Activated T-cell treated with anti-CD3 and anti-CD28 coated beads for 1 hour (primary cell): Measurements from ENCODE around the gene ABCB1.

Experiments
- DNase-seq: peaks from one replicate; pipeline ENCODE4 v3.0.0-alpha.2; 2020; ENCODE audit warnings: low read depth

Gene ABCB1

DNA sequence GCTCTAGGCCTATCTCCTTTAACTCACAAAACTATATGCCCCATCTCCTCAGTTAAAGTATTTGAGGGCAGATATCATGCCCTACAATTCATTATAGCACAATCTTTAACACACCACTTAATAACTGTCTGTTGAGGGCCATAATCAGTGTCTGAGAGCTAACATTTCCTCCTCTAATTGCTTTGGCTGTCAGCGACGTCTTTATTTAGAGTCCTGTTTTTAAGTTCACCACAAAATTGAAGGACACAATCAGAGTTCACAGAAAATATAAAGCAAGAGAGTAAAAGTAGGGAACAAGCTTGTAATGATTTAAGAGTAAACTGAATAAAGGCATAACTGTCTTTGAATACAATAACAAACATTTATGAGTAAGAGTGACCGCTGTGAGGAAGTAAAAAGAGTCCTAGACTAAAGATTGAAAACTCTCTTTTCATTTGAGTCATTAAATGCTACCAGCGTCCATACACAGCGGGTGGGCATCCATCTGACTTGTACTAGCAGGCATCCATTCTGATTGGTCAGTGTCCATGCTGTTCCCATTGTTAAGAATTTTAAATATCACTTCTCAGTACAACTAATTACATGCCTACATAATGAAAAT, 86.8 kb downstream of the ABCB1 start:
- DNase-seq = no peak

DNA sequence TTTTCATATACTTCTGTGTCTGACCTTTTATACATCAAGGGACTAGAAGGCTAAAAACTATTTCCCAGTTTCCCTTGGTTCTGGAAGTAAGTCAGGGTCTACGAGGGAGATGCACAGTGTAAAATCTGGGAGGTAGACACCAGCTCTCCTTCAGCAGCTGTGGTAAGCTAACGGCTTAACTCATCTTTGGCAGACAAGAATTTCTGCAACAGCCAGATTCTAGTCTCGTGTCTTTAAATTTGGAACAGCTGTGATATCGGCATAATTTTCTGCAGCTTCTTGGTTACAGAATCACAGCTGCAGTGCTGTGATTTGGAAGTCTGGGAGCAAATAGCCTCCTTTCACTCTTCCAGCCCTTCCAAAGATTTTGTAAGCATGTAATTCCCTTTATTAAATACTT, 87.8 kb downstream of the ABCB1 start:
- no peak for DNase-seq

DNA sequence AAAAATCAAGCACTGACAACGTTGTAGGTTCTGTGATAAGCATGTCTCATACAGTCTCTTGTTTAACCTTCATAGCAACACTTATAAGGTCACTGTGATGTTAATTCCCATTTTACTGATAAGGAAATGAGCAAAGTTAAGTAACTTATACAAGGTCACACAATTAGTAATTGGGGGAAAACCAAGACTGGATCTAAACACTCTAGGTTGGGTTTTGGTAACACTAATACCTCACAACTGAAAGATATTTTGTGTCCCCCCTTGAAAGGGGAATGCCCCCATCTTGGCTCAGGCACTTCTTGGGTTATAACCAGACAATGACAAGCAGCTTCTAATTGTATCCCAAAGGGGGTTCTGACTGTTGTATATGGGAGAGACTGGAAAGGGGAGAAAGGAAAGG, 89.2 kb downstream of the ABCB1 start:
- no peak for DNase-seq

DNA sequence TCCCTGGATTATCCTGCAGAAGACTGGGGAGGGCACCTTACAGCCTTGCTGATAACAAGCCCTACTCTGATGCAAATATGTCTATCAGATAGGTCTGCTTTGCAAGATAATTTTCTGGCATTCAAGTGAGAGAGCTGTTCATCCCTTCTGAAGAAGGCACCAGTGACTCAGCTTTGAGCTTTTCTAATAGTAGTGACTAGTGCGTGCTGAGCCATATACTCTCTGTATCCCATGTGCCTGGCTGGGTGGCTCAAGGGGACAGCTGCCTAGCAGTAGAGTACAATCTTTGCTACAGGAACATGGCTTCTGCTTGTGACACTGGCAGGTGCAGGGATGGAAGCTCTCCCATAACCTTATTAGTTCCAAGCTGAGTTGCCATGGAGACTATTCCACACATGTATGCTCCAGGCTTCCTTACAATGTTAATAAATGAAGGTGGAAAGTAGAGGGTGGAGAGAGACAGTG, 90.2 kb downstream of the ABCB1 start:
- DNase-seq = no peak

DNA sequence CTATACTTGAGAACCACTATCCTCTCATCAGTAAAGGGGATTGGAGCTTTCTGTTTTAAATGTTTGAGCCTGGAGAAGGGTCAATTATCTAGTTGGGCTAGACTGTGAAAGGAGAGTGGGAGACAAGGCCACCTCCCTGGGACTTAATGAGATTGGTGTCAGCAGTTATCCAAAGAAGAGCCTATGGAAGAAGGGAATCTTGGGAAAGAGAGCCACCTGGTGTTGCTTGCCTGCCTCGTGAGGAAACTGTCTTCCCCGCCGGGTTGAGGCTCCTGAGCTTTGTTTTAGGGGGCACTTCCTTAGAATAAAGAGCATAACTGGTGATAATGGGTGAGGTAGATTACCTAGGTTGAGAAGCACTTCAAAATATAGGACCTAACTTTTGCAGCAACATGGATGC, 93.2 kb downstream of the ABCB1 start:
- DNase-seq = no peak

DNA sequence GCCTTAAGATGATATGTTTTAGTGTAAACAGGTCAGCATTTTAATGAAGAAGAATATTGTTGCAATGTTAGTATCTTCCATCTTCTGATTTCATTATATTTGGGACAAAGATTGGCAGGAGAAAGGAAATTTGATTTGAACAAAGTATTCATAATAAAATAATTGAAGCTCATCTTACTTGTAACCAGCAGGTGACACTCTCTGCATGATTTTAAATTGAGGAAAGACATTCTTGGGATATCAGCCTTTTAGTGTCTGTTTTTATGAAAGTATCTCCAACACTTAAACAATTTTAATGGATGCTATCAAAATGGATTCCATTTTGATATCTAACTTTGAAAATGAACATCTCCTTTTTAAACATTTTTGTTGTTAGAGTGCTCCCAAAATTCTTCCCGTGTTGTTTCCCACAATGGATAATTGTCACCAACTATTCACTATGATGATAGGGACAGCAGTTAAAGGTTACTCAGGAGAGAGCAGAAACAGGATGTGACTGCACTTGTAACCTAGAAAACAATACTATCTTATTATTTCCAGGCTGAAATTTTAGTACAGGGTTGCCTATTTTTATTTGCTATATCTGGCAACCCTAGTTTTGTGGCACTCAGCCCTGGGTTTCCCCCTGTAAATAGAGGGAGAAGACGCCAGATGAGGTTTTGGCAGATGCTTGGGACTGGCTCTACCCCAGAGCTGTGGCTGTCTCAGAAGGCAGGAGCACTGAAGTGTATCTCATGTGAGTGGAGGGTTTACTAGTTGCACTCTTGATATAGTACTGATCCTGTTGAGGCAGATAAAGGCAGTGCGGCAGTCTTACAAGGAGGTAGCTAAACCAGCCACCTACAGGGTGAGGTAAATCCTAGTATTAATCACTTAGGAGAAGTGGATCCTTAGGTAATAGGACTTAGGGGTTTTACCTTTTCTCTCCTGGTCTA, 94.2 kb downstream of the ABCB1 start:
- DNase-seq = no peak

DNA sequence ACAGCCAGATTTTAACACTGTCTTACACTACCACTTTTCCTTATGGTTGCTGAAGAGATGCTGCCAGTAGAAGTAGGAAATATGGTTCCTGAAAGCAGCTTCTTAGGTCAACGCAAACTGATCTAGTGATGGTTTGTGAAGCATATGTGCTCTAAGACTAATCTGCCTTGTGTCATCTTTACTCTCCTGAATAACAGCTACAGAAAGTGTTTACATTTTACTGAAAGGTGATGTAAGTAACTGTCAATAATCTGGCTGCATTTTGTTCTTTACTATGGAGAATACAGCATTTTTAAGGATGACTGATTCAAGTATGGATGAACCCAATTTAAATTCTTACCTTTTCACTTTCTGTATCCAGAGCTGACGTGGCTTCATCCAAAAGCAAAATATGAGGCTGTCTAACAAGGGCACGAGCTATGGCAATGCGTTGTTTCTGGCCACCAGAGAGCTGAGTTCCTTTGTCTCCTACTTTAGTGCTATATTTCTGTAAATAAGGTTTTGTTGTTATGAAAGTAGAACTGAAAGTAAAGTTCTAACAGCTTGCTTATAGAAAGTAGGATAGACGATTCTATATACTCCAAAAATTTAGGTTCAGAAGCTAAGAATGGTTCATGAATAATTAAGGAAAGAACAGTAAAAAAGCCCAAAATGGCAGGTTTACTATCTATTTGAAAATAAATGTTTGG, 95.0 kb downstream of the ABCB1 start:
- no peak for DNase-seq

DNA sequence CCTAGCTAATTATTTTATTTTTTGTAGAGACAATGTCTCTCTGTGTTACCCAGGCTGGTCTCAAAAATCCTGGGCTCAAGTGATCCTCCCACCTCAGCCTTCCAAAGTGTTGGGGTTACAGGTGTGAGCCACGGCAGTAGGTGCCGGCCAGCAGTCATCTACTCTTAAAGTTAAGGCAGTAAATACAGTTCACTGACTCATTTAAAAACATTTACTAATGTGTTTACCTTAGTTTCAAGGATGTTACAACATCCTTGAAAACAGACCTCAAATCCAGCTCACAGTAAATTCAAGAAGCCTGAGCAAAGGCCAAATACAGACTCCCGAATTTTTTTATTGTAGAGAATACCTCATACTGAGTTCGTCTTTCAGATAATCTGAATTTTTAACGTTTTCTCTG, 95.6 kb downstream of the ABCB1 start:
- DNase-seq = no peak

DNA sequence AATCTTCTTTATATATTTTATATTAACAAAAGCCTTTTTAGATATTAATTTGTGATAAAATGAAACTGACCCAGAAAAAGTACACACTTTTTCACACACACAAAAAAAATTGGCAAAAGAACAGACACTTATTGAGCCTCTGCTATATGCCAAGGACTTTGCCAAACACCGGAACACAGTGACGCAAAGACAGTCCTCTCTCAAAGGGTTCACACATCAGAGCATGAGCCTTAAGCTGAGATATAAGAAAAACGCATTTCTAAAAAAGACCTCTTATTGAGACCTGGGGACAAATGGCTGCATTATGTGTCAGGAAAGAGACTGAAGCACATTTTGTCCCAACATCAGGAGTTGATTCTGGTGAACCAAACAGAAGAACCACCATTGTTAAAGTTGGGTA, 101.2 kb downstream of the ABCB1 start:
- DNase-seq = no peak

DNA sequence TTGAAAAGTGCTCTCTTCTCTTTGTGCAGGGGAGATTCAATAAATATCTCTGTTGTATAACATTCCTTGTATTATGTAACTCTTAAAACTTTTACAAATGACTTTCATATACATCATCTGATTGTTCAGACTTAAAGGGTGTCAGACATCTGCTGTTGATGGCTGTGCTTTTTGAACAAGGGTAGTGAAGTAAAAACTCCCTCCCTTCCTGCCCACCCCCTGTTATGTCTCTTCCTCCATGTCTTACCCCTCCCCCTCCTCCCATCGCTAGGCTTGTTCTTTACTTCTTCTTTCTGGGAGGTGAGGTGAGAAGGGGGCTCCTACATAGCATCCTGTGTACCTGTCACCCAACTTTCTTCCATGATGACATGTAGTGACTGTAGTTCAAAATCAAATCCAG, 101.8 kb downstream of the ABCB1 start:
- no peak for DNase-seq

DNA sequence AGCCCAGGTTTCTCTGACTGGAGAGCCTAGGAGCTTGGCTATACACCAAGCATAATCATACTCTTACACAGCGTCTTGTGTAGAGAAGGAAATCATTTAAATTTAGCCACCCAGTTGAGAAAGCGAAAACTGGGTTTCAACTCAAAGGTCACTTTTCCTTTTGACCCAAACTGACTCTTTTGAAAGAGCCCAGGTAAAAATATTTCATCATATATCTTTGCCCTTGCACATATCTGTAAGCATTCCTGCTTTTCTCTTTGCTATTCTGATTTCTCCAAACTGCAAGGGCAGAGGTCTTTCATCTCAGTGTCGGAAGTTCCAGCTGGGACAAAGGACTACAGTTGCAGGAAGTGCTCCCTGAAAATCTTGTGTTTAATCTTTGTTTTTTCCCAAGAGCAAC, 103.2 kb downstream of the ABCB1 start:
- DNase-seq = no peak

DNA sequence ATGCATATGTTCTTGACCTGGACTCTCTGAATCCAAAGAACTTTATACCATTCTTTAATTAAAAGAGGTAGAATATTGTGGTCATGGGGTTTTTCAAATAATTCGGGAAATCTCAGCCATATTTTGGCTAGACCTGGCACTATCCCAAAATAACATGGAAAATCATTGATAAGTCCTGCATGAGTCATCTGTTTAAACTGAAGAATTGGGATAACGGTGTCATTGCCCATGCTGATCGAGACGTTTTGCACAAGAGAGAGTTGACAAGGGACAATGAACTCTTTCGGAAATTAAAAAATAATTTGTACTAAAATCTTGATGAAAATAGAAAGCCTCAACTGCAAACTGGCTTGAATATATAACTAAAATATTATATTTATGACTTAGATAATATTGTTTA, 105.3 kb downstream of the ABCB1 start:
- no peak for DNase-seq

DNA sequence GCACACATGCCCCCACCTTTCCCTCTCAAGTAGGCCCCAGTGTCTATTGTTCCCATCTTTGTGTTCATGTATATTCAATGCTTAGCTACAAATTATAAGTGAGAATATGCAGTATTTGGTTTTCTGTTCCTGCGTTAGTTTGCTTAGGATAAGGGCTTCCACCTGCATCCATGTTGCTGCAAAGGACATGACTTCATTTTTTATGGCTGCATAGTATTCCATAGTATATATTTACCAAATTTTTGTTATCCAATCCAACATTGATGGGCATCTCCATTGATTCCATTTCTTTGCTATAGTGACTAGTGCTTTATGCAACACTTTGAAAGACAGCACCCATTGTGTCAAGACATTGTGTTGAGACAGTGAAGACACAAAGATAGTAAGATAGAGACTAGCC, 106.2 kb downstream of the ABCB1 start:
- DNase-seq = no peak

DNA sequence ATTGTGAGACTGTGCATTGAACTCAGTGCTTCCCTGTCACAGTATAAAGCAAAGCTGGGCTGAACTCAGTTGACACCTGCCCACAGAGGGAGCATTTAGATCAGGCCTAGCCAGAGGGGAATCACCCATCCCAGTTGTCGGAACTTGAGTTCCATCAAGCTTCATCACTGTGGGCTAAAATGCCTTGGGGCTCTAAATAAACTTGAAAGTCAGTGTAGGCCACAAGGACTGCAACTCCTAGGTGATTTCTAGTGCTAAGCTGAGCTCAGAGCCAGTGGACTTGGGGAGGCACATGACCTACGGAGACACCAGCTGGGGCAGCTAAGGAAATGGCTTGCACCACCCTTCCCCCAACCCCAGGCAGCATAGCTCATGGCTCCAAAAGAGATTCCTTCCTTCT, 117.6 kb downstream of the ABCB1 start:
- DNase-seq = no peak

DNA sequence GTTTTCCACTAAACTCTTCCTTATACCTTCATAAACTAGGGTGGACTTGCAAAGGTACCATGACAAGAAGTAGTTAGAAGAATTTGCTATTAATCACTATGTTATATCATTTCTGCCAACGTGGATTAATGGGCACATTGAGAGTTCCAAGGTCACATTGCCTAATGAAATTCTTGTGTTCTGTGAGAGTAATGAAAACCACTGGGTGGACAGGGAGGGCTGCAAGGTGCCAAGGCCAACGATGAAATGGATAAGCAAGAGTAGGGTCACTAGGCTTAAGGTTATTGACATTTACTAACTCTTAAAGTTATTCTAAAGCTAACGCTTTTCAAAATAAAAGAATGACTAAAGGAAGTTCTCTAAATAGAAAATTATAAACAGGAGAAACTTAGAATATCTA, 118.6 kb downstream of the ABCB1 start:
- no peak for DNase-seq

DNA sequence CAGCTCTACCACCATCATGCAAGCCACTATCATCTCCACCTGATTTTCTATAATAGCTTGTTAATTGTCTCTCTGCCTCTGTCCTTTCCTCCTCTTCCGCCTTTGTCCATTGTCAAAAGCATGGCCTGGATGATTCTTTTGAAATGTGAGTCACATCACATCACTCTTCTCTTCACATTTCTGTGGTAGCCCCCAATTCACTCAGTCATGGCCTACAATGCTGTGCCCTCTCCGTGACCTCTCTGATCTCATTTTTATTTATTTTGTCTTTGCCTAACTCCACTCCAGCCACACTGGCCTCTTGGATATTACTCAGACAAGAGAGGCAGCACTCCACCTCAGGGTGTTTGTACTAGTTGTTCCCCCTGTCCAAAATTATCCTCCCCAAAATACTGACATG, 120.3 kb downstream of the ABCB1 start:
- no peak for DNase-seq

DNA sequence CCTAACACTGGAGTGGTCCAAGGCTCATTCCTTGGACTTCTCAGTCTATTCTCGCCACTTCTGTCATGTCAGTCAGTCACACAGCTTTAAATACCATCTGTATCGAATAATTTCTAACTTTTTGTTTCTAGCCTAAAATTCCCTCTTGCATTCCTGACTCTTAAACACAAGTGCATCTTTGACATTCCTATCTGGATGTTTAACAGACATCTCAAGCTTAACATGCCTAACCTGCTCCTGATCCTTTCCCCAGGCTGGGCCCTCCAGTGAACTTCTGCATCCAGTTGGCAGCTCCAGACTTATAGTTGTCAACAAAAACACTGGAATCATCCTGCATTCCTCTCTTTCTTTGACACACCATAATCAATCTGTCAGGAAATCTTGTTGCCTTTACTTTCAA, 120.7 kb downstream of the ABCB1 start:
- DNase-seq = no peak

DNA sequence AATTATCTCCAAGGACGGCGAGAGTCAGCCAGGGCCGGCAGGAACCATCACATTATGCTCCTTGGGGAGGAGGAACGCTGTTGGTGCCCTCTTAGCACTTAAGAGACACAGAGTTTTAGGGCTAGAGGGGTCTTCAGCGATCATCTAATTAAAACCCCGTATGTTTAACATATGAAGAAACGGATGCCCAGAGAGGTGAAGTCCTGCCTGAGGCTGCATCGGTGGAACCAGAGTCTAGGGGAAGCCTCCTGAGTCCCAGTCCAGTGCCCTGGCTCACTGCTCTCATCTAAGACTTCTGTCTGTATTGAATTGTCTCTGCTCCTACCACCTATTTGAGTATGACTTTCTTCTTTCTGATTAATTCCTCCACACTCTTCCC, 124.5 kb downstream of the ABCB1 start:
- no peak for DNase-seq

DNA sequence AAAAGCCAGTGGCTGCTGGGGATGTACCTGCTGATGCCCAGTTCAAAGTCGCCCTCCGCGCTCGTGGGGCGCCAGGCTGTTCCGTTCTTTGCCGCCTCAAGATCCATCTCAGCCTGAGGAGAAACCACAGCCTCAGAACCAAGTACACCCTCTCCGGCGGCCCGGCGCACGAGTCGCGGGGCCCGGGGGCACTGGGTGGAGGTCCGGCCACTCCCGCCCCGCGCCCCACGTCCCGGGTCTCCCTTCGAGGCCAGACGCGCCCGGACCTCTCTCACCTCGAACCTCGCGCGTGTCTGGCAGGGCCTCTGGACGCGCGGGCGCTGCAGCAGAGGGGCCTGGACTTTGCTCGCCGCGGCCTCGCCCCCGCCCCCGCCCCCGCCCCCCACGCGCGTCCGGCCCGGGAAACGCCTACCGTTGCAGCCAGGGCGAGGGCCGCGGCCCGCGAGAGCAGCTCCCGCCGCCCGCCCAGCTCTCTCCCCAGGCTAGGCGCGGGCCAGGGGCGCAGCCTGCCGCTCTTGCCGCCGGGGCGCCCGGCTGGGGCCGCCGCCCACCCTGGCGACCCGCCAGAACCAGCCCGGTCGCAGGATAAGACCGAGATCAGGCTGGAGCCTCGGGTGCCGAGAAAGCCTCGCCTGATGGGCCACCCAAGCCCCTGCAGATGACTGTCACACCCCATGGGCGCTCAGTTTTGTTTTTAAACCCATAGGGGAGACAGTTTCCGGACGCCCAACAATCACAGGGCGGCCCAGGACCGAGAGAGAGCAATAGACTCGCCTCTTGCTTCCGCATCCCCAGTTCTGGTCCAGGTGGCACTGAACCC, 125.1 kb downstream of the ABCB1 start, which contains the start of gene ABCB4:
Gene ABCB4, minus strand, starts transcription at position 322 of the 820 bp plus-strand sequence. Its CDS starts 215 bp downstream, at position 107.
- no peak for DNase-seq

DNA sequence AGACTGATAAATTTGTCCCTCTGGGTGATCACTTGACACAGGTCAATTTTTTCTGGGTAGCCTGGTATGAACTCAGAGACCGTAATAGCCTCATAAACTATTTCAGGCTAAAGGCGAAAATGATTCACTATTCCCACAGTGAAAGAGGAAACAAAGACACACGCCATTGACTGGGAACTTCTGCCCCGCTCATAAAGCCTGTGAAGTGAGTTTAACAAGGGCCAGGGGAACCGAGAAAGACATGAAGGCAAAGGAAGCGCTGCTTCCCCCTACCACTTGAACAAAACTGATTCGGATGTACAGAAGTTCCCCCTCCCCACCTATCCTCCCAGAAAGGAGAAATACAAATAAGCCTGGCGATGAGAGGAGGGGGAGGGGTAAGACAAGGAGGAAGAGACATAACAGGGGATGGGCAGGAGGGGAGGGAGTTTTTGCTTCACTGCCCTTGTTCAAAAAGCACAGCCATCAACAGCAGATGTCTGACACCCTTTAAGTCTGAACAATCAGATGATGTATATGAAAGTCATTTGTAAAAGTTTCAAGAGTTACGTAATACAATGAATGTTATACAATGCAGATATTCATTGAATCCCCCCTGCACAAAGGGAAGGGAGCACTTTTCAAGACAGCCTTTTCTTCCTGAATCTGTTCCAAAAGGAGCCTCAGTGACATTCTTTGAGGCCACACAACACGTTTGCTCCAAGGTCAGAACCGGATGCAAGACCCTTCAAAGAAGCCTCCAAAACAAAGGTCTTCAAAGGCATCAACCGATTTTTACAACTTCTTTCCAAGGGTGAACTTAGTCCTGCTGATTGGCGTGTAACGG, 125.9 kb downstream of the ABCB1 start:
- DNase-seq = no peak

DNA sequence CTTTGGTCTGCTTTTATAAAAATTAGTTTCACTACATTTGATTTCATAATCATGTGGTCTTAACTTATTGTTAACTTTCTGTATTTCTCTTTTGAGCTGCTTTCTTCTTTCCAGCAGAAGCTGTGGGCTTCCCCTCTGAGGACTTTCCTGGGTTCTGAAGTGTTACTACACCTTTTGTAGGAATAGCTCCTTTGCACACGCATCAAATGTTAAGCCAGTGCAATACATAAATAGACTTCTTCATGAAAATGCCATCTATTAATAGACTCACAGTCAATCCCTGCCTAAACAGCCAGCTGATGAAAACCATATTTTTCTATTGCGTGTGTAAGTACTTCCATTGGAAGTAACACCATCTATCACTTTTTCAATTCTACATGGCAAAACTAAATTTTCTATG, 126.7 kb downstream of the ABCB1 start:
- DNase-seq = no peak
